HepG2 (cell line): ENCODE results near the gene PEX7.

Experiments
- FOXA1 ChIP-seq, 2 experiments: fragments of 450-650 bp in 1 of 2; sonication (generic) in 1 of 2; formaldehyde crosslinking in 1 of 2; IDR thresholded peaks; 2 replicates each; pipeline versions ENCODE4 v1.4.0 to v1.6.1; 2016 to 2020; ENCODE audit warnings: missing genetic modification reagents in 1 of 2
- FOXK2 ChIP-seq: fragments of 450-650 bp; IDR thresholded peaks from 2 replicates; pipeline ENCODE4 v1.6.1; 2016
- POLR2A ChIP-seq, 2 experiments: IDR thresholded peaks; 2 replicates each; pipeline ENCODE4 v1.6.1; 2011; ENCODE audit warnings: low read depth in 2 of 2, low read length in 2 of 2, mild to moderate bottlenecking in 1 of 2, moderate library complexity in 1 of 2; ENCODE audit not compliant: insufficient read depth in 1 of 2
- TF ChIP-seq, protein P1 (sequence below): sonication (generic); formaldehyde crosslinking; conservative IDR thresholded peaks from 2 replicates; pipeline ENCODE4 v1.4.0; 2020; ENCODE audit warnings: missing genetic modification reagents

DNA sequence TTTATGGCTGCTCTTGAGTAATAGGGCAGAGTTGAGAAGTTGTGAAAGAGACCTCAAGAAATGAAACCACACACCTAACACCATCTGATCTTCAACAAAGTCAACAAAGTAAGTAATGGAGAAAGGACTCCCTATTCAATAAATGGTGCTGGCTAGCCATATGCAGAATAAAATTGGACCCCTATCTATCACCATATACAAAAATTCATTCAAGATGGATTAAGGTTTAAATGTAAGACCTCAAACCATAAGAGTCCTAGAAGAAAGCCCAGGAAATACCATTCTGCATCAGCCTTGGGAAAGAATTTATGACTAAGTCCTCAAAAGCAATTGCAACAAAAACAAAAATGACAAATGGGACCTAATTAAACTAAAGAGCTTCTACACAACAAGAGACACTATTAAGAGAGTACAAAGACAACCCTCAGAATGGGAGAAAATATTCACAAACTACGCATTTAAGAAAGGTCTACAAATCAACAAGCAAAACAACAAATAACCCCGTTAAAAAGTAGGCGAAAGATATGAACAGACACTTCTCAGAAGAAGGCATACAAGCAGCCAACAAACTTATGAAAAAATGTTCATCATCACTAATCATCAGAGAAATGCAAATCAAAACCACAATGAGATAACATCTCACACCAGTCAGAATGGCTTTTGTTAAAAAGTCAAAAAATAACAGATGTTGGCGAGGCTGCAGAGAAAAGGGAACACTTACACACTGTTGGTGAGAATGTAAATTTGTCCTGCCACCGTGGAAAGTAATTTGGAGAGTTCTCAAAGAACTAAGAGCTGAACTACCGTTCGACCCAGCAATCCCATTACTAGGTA, 34.1 kb upstream of the PEX7 start:
- TF ChIP-seq, protein P1, sequence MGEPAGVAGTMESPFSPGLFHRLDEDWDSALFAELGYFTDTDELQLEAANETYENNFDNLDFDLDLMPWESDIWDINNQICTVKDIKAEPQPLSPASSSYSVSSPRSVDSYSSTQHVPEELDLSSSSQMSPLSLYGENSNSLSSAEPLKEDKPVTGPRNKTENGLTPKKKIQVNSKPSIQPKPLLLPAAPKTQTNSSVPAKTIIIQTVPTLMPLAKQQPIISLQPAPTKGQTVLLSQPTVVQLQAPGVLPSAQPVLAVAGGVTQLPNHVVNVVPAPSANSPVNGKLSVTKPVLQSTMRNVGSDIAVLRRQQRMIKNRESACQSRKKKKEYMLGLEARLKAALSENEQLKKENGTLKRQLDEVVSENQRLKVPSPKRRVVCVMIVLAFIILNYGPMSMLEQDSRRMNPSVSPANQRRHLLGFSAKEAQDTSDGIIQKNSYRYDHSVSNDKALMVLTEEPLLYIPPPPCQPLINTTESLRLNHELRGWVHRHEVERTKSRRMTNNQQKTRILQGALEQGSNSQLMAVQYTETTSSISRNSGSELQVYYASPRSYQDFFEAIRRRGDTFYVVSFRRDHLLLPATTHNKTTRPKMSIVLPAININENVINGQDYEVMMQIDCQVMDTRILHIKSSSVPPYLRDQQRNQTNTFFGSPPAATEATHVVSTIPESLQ: no peak
- TF ChIP-seq FOXK2 (no peak), FOXA1 (IDR thresholded peaks at IDR 0.05) (no peak), FOXA1 (CRISPR knock-in tag; IDR thresholded peaks at IDR 0.05) (no peak), POLR2A (IDR thresholded peaks at IDR 0.05; ENCODE audit: insufficient read depth in 1 of 2, low read depth in 2 of 2, low read length in 2 of 2) (no peak)
